ENCODE data around the gene ELF1.

GRCh38 chr13:40975441-40975840 is 43.7 kb downstream of the ELF1 start:
- TF ChIP-seq CTCF (IDR thresholded peaks at IDR 0.05), result no peak
- TF ChIP-seq EP300 (IDR thresholded peaks at IDR 0.05), result no peak
- TF ChIP-seq POLR2AphosphoS5 (IDR thresholded peaks at IDR 0.05), result no peak

Measured in esophagus muscularis mucosa (tissue), 4 donors.